Hematopoietic multipotent progenitor cell treated with erythropoietin and hydrocortisone succinate and interleukin-3 and kit ligand, for 15 days (in vitro differentiated cells): Measurements from ENCODE around the gene BCL3.

Source experiments
- DNase-seq: peaks from one replicate; pipeline ENCODE4 v3.0.0-alpha.2; 2015; ENCODE audit warnings: low spot score

BCL3 gene

GRCh38 chr19:44742330-44743061 is 6.0 kb upstream of the BCL3 start:
- no peak for DNase-seq

GRCh38 chr19:44744871-44745332 is 3.6 kb upstream of the BCL3 start:
- no peak for DNase-seq

- DNase-seq, result no peak
Observed at GRCh38 chr19:44745341-44745831, 3.1 kb upstream of the BCL3 start.

- no peak for DNase-seq
Observed at GRCh38 chr19:44745887-44746600, 2.5 kb upstream of the BCL3 start.

GRCh38 chr19:44746616-44746945 is 1.9 kb upstream of the BCL3 start:
- no peak for DNase-seq

- DNase-seq, result peak; percentile 54
Observed at GRCh38 chr19:44746946-44747738, 1.4 kb upstream of the BCL3 start.

- no peak for DNase-seq
Observed at GRCh38 chr19:44747739-44748425, 626 bp upstream of the BCL3 start.

- DNase-seq, result no peak
Observed at GRCh38 chr19:44749292-44749691, 784 bp downstream of the BCL3 start.

GRCh38 chr19:44749994-44750393 is 1.5 kb downstream of the BCL3 start:
- DNase-seq, result no peak

- DNase-seq, result no peak
Observed at GRCh38 chr19:44752123-44752815, 3.8 kb downstream of the BCL3 start.

GRCh38 chr19:44752816-44753625 is 4.5 kb downstream of the BCL3 start:
- no peak for DNase-seq

- no peak for DNase-seq
Observed at GRCh38 chr19:44753626-44753931, 5.1 kb downstream of the BCL3 start.

GRCh38 chr19:44753932-44754749 is 5.6 kb downstream of the BCL3 start:
- DNase-seq, result no peak

GRCh38 chr19:44754750-44755080 is 6.2 kb downstream of the BCL3 start:
- DNase-seq, result no peak

GRCh38 chr19:44755219-44755618 is 6.7 kb downstream of the BCL3 start:
- no peak for DNase-seq

- DNase-seq, result no peak
Observed at GRCh38 chr19:44756089-44756562, 7.6 kb downstream of the BCL3 start.

- no peak for DNase-seq
Observed at GRCh38 chr19:44757057-44757734, 8.7 kb downstream of the BCL3 start.

- DNase-seq, result no peak
Observed at GRCh38 chr19:44757735-44758505, 9.4 kb downstream of the BCL3 start.

GRCh38 chr19:44758596-44758995 is 10.1 kb downstream of the BCL3 start:
- DNase-seq, result no peak
